GM18526 (cell line): ENCODE measurements around the gene TRABD2B.

Experiments used
- POLR2A ChIP-seq: IDR thresholded peaks from 3 replicates; pipeline ENCODE4 v1.6.1; 2011; ENCODE audit not compliant: insufficient read length; ENCODE audit errors: extremely low read depth

TRABD2B gene

DNA sequence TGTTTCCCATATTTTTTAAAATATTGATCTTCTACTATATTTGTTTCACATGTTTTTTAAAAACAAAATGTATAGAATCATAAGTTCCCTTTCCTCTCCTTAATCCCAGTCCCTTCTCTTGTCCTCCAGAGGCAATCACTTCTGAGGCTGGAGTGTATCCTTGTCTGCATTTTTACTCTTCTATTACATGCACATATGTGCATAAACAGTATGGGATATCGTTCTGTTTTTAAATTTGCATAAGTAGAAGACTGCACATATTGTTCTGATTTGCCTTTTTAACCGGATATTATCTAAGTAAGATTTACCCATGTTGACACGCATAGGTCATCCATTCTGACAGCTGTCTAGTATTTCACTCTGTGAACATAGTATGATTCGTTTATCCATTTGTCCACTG is 142.0 kb downstream of the TRABD2B start:
- no peak for TF ChIP-seq POLR2A

GRCh38 chr1:47854552-47855144 is 142.5 kb downstream of the TRABD2B start:
- TF ChIP-seq POLR2A = no peak

- no peak for TF ChIP-seq POLR2A
Measured at GRCh38 chr1:47853852-47854251, 143.3 kb downstream of the TRABD2B start.

GRCh38 chr1:47853059-47853458 is 144.1 kb downstream of the TRABD2B start:
- TF ChIP-seq POLR2A = no peak

DNA sequence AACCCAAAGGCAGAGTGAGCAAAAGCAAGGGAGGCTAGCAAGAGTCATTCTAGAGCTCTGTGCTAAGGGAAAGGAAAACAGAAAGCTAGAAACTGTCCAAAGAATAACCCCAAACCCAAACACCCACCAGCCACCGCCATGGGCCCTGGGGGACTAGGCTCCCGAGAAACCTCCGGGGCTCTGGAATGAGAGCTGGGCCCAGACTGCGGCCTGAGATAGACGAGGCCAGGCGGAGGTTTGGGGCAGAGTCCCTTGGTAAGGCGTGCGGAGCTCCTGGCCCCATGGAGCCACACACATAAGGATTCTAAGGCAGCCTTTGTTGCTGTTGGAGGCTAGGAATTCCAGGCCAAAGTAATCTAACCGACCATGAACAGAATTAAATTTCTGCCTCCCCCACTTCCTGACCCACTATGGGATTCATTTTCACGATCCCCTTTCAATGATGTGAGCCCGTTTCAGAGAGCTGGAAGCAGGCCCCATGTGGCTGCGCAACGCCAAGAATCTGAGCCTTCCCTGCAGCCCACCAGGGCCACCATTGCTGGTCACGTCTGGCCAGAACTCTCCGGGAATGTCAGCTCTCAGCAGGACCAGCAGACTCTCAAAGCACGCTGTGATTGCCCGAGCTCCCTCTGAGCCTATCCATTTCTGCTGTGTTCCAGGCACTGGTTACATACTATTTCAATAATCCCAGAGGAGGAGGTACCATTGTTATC is 145.0 kb downstream of the TRABD2B start:
- no peak for TF ChIP-seq POLR2A

DNA sequence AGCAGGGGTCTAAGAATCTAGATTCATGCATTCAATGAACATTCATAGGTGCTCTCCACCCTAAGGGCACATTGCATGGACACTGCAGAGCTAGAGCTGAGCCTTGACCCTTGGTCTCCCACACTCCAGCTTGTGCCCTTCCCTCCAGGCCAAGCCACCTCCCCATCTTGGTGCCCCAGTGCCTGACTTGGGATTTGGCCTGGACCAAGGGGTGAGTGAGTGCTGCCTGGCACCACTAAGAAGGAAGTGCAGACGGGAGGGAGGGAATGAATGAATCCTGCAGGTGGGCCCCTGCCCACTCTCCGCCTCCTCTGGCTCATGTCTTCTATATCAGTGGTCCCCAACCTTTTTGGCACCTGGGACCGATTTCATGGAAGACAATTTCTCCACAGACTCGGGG is 146.7 kb downstream of the TRABD2B start:
- no peak for TF ChIP-seq POLR2A

DNA sequence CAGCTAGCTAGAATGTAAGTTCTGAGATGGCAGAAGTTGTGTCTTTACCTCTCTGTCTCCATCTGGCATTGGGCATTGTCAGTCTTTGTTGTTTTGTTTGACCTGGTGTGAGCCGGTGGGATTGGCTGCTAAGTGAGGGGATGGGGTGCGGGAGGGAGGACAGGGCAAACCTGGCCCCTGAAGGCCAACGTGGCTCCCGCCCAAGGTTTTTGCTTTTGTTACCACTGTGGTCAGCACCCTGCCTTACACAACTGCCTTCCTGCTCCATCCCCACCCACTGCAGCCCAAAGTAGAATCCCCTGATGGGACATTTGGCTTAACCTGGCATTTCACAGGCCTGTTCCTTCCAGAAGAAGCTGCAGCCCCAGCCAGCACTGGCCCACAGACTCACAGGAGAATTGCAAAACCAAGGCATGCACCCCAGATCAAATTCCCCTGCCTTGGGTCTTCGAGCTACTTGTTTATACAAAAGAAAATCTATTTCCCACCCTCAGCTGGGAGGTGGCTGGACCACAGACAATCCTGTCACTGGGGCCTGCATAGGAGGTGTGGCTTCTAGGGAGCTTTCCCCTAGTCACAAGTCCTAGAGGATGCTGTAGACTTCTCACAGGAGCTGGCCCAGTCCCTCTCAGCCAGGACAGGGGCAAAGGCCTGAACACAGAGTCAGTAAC is 147.5 kb downstream of the TRABD2B start:
- no peak for TF ChIP-seq POLR2A

GRCh38 chr1:47849005-47849521 is 148.1 kb downstream of the TRABD2B start:
- TF ChIP-seq POLR2A = no peak

DNA sequence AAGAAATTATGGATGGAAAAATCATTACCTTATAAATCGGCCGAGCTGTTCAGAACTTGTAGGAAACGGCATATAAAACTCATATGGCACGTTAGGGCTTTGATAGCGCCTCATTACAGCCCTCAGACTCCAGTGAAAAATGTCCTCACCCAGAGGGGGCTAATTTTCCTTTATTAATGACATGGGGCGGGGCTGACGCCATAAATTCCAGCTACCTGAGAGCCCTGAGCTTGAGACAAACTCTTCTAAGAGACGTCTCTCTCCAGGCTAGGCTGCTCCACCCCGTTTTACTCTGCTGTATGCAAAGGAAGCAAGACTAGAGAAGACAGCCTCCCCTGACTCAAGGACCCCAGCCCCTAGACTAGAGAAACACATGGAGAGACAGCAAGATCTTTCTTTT is 149.4 kb downstream of the TRABD2B start:
- TF ChIP-seq POLR2A = no peak

- no peak for TF ChIP-seq POLR2A
Measured at GRCh38 chr1:47844558-47844955, 152.6 kb downstream of the TRABD2B start.

GRCh38 chr1:47843781-47844557 is 153.2 kb downstream of the TRABD2B start:
- TF ChIP-seq POLR2A = no peak

DNA sequence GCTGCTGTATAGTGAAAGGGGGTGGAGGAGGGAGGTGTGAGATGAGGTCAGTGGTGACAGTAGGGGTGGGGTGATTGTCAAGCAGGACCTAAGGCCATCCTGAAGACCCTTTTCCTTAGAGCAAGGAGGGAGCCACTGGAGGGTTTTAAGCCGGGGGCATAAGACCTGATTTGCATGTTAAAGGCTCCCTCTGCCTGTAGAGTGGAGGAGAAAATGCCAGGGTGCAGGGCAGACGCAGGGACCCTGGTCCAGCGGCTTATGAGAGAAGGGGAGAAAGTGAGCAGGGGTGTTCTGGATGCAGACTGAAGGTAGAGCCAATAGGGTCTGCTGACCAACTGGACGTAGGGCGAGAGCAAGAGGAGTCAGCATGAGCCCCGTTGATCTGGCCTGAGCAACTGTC is 154.1 kb downstream of the TRABD2B start:
- no peak for TF ChIP-seq POLR2A

- no peak for TF ChIP-seq POLR2A
Measured at GRCh38 chr1:47842228-47842919, 154.8 kb downstream of the TRABD2B start.

DNA sequence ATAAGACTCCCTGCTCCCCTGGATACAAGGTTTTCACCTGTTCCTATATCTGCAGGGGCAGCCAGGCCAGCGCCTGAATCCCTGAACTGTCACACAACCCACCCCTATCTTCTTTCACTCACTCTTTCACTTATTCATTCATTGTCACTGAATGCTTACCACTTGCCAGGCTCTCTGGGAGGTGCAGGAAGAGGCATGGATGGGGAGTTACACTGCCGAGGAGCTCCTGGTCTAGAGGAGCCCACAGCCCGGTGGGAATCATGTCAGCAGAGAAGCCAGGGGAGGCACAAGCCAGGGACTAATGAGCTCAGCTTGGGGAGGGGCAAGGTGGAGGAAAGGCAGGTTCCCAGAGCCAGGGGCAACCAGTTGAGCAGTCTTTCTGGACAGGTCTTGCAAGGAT is 155.8 kb downstream of the TRABD2B start:
- no peak for TF ChIP-seq POLR2A

- TF ChIP-seq POLR2A = no peak
Measured at GRCh38 chr1:47840393-47841190, 156.6 kb downstream of the TRABD2B start.

- TF ChIP-seq POLR2A = no peak
Measured at GRCh38 chr1:47839433-47839760, 157.8 kb downstream of the TRABD2B start.
